ENCODE data around the gene MAD2L2. TPM values are rescaled to one million over a fixed set of nuclear protein-coding genes. Genes with fewer than 3 reads are reported as not detected.

MAD2L2 gene
- total RNA-seq, 1 donor from 2014 or later, result 30.1 TPM

DNA sequence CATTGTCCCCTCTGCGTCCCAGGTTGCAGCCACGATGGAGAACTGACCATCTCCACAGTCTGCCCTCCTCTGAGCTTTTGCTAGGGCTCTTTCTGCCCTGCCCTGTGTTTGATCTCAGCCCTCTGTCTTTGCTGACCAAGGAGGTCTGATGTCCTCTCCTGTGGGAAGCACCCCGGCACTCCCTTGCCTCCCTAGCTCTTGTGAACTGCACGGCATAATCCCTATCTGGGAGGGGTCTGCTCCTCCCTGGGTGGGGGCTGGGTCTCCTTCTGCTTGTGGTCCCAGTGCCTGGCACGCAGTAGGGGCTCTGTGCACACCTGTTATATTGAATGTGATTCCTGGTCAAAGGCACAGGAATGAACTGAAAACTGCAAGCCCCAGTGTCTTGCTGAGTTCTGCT, 13.0 kb upstream of the MAD2L2 start:
- Mint-ChIP-seq H3K4me1 (ENCODE audit: low read depth, unreplicated experiment) (peaks cover 7% of the 10 kb centered on the region), H3K27ac (ENCODE audit: unreplicated experiment) (no peak overlapping the region), H3K4me3 (ENCODE audit: unreplicated experiment) (no peak overlapping the region), H3K9me3 (ENCODE audit: unreplicated experiment) (peaks cover 2% of the 10 kb centered on the region), H3K27me3 (ENCODE audit: low read depth, unreplicated experiment) (peaks cover 69% of the 10 kb centered on the region), H3K36me3 (ENCODE audit: low read depth, unreplicated experiment) (no peaks in the 10 kb centered on the region)
- H4K20me1 ChIP-seq (ENCODE audit: insufficient read depth, low read length), result peaks cover 24% of the 10 kb centered on the region
- peaks cover 23% of the 10 kb centered on the region for H3K4me1 ChIP-seq (ENCODE audit: insufficient read depth, low read length)
- no peak for FAIRE-seq
- no peak overlapping the region for H3K4me3 ChIP-seq (ENCODE audit: insufficient read depth, low read depth, low read length)
- no peak overlapping the region for H3K9ac ChIP-seq (ENCODE audit: low read length)
- no peak overlapping the region for H2AFZ ChIP-seq (ENCODE audit: low read depth, low read length)
- H3K36me3 ChIP-seq (ENCODE audit: insufficient read depth, low read length), result no peaks in the 10 kb centered on the region
- H3K4me2 ChIP-seq (ENCODE audit: low read length), result peak overlapping the region; percentile 86
- no peaks in the 10 kb centered on the region for H3K79me2 ChIP-seq (ENCODE audit: insufficient read depth, low read length)
- TF ChIP-seq EZH2 (IDR thresholded peaks at IDR 0.05; ENCODE audit: insufficient read depth, low read length), result no peak
- TF ChIP-seq, protein P1, sequence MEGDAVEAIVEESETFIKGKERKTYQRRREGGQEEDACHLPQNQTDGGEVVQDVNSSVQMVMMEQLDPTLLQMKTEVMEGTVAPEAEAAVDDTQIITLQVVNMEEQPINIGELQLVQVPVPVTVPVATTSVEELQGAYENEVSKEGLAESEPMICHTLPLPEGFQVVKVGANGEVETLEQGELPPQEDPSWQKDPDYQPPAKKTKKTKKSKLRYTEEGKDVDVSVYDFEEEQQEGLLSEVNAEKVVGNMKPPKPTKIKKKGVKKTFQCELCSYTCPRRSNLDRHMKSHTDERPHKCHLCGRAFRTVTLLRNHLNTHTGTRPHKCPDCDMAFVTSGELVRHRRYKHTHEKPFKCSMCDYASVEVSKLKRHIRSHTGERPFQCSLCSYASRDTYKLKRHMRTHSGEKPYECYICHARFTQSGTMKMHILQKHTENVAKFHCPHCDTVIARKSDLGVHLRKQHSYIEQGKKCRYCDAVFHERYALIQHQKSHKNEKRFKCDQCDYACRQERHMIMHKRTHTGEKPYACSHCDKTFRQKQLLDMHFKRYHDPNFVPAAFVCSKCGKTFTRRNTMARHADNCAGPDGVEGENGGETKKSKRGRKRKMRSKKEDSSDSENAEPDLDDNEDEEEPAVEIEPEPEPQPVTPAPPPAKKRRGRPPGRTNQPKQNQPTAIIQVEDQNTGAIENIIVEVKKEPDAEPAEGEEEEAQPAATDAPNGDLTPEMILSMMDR (IDR thresholded peaks at IDR 0.05; ENCODE audit: insufficient read depth, low read depth, low read length), result no peak
- H3K9me3 ChIP-seq (ENCODE audit: insufficient read depth, low read depth, low read length), result no peaks in the 10 kb centered on the region
- no peak overlapping the region for H3K27ac ChIP-seq (ENCODE audit: low read depth, low read length)
- H3K27me3 ChIP-seq (ENCODE audit: insufficient read depth, low read length), result peaks cover 27% of the 10 kb centered on the region
- no peak for DNase-seq (ENCODE audit: low read depth)

DNA sequence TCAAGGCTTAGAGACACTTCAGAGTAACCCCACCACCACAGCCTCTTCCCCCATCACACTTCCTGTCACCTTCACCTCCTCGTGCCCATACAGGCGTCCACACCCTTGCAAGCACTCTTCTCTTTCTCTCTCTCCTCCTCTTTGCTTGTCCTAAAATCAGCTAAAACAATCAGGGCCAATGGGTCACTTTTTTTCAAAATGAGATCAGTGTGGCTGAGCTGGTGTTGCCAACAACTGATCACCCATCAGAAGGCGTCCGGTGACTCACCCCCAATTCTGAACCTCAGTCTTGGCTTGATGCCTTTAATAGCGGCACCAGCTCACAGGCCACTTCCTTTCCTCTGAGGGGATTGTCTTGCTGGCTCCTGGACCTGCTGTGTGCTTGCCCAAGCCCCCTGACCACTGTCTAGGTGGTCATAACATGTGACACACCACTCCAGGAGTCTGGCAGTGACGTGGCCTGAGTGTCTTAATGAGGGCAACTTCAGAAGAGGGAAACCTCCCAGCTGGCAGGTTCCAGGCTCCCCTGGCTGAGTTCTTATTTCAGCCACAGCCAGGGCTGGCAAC, 12.2 kb upstream of the MAD2L2 start:
- peak; percentile 89 for FAIRE-seq
- Histone ChIP-seq H3K27me3 (ENCODE audit: insufficient read depth, low read length) (peaks cover 23% of the 10 kb centered on the region), H3K4me3 (ENCODE audit: insufficient read depth, low read depth, low read length) (no peak overlapping the region), H3K4me1 (ENCODE audit: insufficient read depth, low read length) (peaks cover 23% of the 10 kb centered on the region), H3K9ac (ENCODE audit: low read length) (no peak overlapping the region), H3K9me3 (ENCODE audit: insufficient read depth, low read depth, low read length) (no peaks in the 10 kb centered on the region), H3K79me2 (ENCODE audit: insufficient read depth, low read length) (no peaks in the 10 kb centered on the region), H2AFZ (ENCODE audit: low read depth, low read length) (no peak overlapping the region), H3K36me3 (ENCODE audit: insufficient read depth, low read length) (no peaks in the 10 kb centered on the region), H4K20me1 (ENCODE audit: insufficient read depth, low read length) (peaks cover 24% of the 10 kb centered on the region), H3K4me2 (ENCODE audit: low read length) (peak overlapping the region; percentile 86), H3K27ac (ENCODE audit: low read depth, low read length) (no peak overlapping the region)
- peak; percentile 82 for DNase-seq (ENCODE audit: low read depth)
- no peak overlapping the region for H3K27ac Mint-ChIP-seq (ENCODE audit: unreplicated experiment)
- H3K36me3 Mint-ChIP-seq (ENCODE audit: low read depth, unreplicated experiment), result no peaks in the 10 kb centered on the region
- TF ChIP-seq EZH2 (IDR thresholded peaks at IDR 0.05; ENCODE audit: insufficient read depth, low read length), result no peak
- TF ChIP-seq, protein P1 (IDR thresholded peaks at IDR 0.05; ENCODE audit: insufficient read depth, low read depth, low read length), result no peak
- H3K27me3 Mint-ChIP-seq (ENCODE audit: low read depth, unreplicated experiment), result peaks cover 62% of the 10 kb centered on the region
- peaks cover 2% of the 10 kb centered on the region for H3K9me3 Mint-ChIP-seq (ENCODE audit: unreplicated experiment)
- peaks cover 7% of the 10 kb centered on the region for H3K4me1 Mint-ChIP-seq (ENCODE audit: low read depth, unreplicated experiment)
- peak overlapping the region; percentile 70 for H3K4me3 Mint-ChIP-seq (ENCODE audit: unreplicated experiment)

DNA sequence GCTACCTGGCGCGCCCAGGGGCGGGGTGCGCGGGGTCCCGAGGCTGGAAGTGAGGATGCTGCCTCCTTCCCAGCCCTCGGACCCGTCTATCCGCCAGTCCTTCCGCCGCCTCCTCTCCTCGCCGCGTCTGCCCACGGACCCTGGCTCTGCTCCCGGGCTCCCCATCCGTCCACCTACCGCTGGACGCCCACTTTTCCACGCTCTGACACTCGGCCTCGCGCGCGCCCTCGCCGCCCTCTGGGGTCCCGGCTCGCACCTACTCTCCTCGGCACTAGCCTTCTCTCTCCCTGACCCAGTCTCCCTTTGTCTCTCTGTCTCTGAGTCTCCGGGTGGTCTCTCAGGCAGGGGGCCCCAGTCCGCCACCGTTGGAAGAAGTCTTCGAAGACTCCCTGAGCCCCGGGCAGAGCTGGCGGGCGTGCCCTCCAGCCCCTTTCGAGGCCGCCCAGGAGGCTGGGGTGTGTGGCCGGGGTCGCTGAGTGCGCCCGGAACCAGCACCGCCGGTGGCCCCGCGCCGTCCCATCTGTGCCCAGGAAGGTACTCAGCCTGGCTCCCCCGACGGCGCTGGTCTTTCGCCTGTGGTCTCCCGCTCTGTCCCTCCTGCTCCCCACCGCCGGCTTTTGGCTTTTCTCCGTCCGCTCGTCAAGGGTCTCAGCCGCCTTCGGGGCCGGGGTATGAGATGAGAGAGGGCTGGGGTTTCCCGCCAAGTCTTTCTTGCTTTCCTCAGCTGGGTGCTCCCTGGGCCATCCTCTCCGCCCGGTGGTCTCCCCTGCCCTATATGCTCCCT, 11.2 kb upstream of the MAD2L2 start:
- H3K36me3 ChIP-seq (ENCODE audit: insufficient read depth, low read length), result no peaks in the 10 kb centered on the region
- H3K27me3 ChIP-seq (ENCODE audit: insufficient read depth, low read length), result peaks cover 23% of the 10 kb centered on the region
- no peak for DNase-seq (ENCODE audit: low read depth)
- TF ChIP-seq EZH2 (IDR thresholded peaks at IDR 0.05; ENCODE audit: insufficient read depth, low read length), result peak; percentile 74
- TF ChIP-seq, protein P1 (IDR thresholded peaks at IDR 0.05; ENCODE audit: insufficient read depth, low read depth, low read length), result no peak
- H2AFZ ChIP-seq (ENCODE audit: low read depth, low read length), result no peak overlapping the region
- H3K79me2 ChIP-seq (ENCODE audit: insufficient read depth, low read length), result no peaks in the 10 kb centered on the region
- H3K27ac Mint-ChIP-seq (ENCODE audit: unreplicated experiment), result no peak overlapping the region
- peaks cover 7% of the 10 kb centered on the region for H3K4me1 Mint-ChIP-seq (ENCODE audit: low read depth, unreplicated experiment)
- peak overlapping the region; percentile 23 for H3K9ac ChIP-seq (ENCODE audit: low read length)
- no peak overlapping the region for H3K27ac ChIP-seq (ENCODE audit: low read depth, low read length)
- H3K4me2 ChIP-seq (ENCODE audit: low read length), result peak overlapping the region; percentile 86
- FAIRE-seq, result no peak
- peak overlapping the region; percentile 28 for H3K4me3 ChIP-seq (ENCODE audit: insufficient read depth, low read depth, low read length)
- peaks cover 60% of the 10 kb centered on the region for H3K27me3 Mint-ChIP-seq (ENCODE audit: low read depth, unreplicated experiment)
- H4K20me1 ChIP-seq (ENCODE audit: insufficient read depth, low read length), result peaks cover 24% of the 10 kb centered on the region
- no peaks in the 10 kb centered on the region for H3K9me3 ChIP-seq (ENCODE audit: insufficient read depth, low read depth, low read length)
- H3K4me1 ChIP-seq (ENCODE audit: insufficient read depth, low read length), result peaks cover 23% of the 10 kb centered on the region
- peak overlapping the region; percentile 28 for H3K4me3 Mint-ChIP-seq (ENCODE audit: unreplicated experiment)
- H3K9me3 Mint-ChIP-seq (ENCODE audit: unreplicated experiment), result peaks cover 2% of the 10 kb centered on the region
- H3K36me3 Mint-ChIP-seq (ENCODE audit: low read depth, unreplicated experiment), result no peaks in the 10 kb centered on the region
